H1 (cell line): ENCODE results near the gene WFDC10B. TPM values are rescaled to one million over a fixed set of nuclear protein-coding genes. Genes with fewer than 3 reads are reported as not detected.

Experiments used
- CHD7 ChIP-seq: fragments of 300-600 bp; sonication (generic); IDR thresholded peaks from 2 replicates; pipeline ENCODE4 v1.7.1; 2012; ENCODE audit warnings: low read length, moderate library complexity, mild to moderate bottlenecking, inconsistent platforms; ENCODE audit not compliant: insufficient replicate concordance
- EGR1 ChIP-seq: IDR thresholded peaks from 2 replicates; pipeline ENCODE4 v1.6.1; 2011; ENCODE audit warnings: low read depth, low read length, borderline replicate concordance
- EP300 ChIP-seq, 2 experiments: IDR thresholded peaks; 1 replicate in 1 of 2; 2 replicates in 1 of 2; pipeline ENCODE4 v1.6.1; 2011 to 2012; ENCODE audit warnings: low read depth in 2 of 2, low read length in 2 of 2, mild to moderate bottlenecking in 2 of 2, borderline replicate concordance in 1 of 2, inconsistent platforms in 1 of 2, moderate library complexity in 1 of 2
- HDAC2 ChIP-seq, 2 experiments: fragments of 300-600 bp in 1 of 2; sonication (generic) in 1 of 2; IDR thresholded peaks; 2 replicates each; pipeline ENCODE4 v1.6.1; 2011 to 2012; ENCODE audit warnings: low read depth in 2 of 2, low read length in 2 of 2, mild to moderate bottlenecking in 2 of 2, moderate library complexity in 2 of 2, borderline replicate concordance in 1 of 2, inconsistent platforms in 1 of 2
- SIRT6 ChIP-seq: IDR thresholded peaks from one replicate; pipeline ENCODE4 v1.7.1; 2012; ENCODE audit warnings: low read length, inconsistent platforms
- polyA plus RNA-seq, 7 experiments: library from polyadenylated mRNA; depleted of rRNA in 3 of 7; stranded (reverse) in 5 of 7; unstranded in 2 of 7; fragments of >200 nt in 5 of 7; fragments of 200-250 nt in 2 of 7; gene quantifications; 1 replicate in 5 of 7; 2 replicates in 1 of 7; 4 replicates in 1 of 7; pipeline versions ENCODE4 v1.2.1 to v1.2.3, GENCODE V29; 2011 to 2013; ENCODE audit warnings: missing spikeins in 2 of 7, mixed read lengths in 2 of 7
- total RNA-seq: library from RNA; stranded (reverse); fragmentation: NEBNext Ultra II Directional; extraction: Animal tissue kit (Norgen Biotek cat#: 25700); gene quantifications from 2 replicates; pipeline ENCODE4 v1.2.1, GENCODE V29; 2021

WFDC10B gene
- total and polyA plus RNA-seq, 2 of the 8 experiments (the other 6 are each of a cell fraction or from before 2014, with no cell fraction given): 0.21 to 0.54 TPM

GRCh38 chr20:45735988-45736387 is 31.2 kb upstream of the WFDC10B start (continued):
- no peak for TF ChIP-seq CHD7
- no peak for TF ChIP-seq EP300 (IDR thresholded peaks at IDR 0.05; ENCODE audit: borderline replicate concordance in 1 of 2, low read depth in 2 of 2, low read length in 2 of 2)
- no peak for TF ChIP-seq EGR1
- TF ChIP-seq SIRT6: no peak
- TF ChIP-seq HDAC2 (IDR thresholded peaks at IDR 0.05; ENCODE audit: borderline replicate concordance in 1 of 2, low read depth in 2 of 2, low read length in 2 of 2): no peak
